Measurements from ENCODE around the gene FGF18. TPM values are rescaled to one million over a fixed set of nuclear protein-coding genes. Genes with fewer than 3 reads are reported as not detected.

FGF18 gene
- total RNA-seq, 1 donor from 2014 or later, result 1.2 TPM

GRCh38 chr5:171421331-171422262 lies 2.1 kb downstream of the FGF18 start:
- Histone ChIP-seq H3K27ac (ENCODE audit: low read depth, low read length) (no peak overlapping the region), H3K9me3 (ENCODE audit: insufficient read depth, low read depth, low read length) (no peaks in the 10 kb centered on the region), H3K9ac (ENCODE audit: low read length) (no peak overlapping the region), H4K20me1 (ENCODE audit: insufficient read depth, low read length) (peaks cover 49% of the 10 kb centered on the region), H3K4me3 (ENCODE audit: insufficient read depth, low read depth, low read length) (no peak overlapping the region), H3K36me3 (ENCODE audit: insufficient read depth, low read length) (no peaks in the 10 kb centered on the region), H3K4me2 (ENCODE audit: low read length) (peak overlapping the region; percentile 93), H3K4me1 (ENCODE audit: insufficient read depth, low read length) (peaks cover 10% of the 10 kb centered on the region), H3K79me2 (ENCODE audit: insufficient read depth, low read length) (no peaks in the 10 kb centered on the region), H2AFZ (ENCODE audit: low read depth, low read length) (no peak overlapping the region), H3K27me3 (ENCODE audit: insufficient read depth, low read length) (peaks cover 11% of the 10 kb centered on the region)
- H3K4me1 Mint-ChIP-seq (ENCODE audit: low read depth, unreplicated experiment), result peaks cover 6% of the 10 kb centered on the region
- H3K27me3 Mint-ChIP-seq (ENCODE audit: low read depth, unreplicated experiment), result peaks cover 8% of the 10 kb centered on the region
- no peak for DNase-seq (ENCODE audit: low read depth)
- no peak overlapping the region for H3K27ac Mint-ChIP-seq (ENCODE audit: unreplicated experiment)
- H3K36me3 Mint-ChIP-seq (ENCODE audit: low read depth, unreplicated experiment), result no peaks in the 10 kb centered on the region
- FAIRE-seq, result no peak
- TF ChIP-seq CTCF (IDR thresholded peaks at IDR 0.05; ENCODE audit: insufficient read depth, low read depth, low read length) (no peak), EZH2 (IDR thresholded peaks at IDR 0.05; ENCODE audit: insufficient read depth, low read length) (no peak)
- H3K9me3 Mint-ChIP-seq (ENCODE audit: unreplicated experiment), result no peaks in the 10 kb centered on the region
- H3K4me3 Mint-ChIP-seq (ENCODE audit: unreplicated experiment), result no peak overlapping the region

GRCh38 chr5:171422495-171422894 lies 3.0 kb downstream of the FGF18 start:
- peaks cover 8% of the 10 kb centered on the region for H3K27me3 Mint-ChIP-seq (ENCODE audit: low read depth, unreplicated experiment)
- H4K20me1 ChIP-seq (ENCODE audit: insufficient read depth, low read length), result peaks cover 40% of the 10 kb centered on the region
- H3K4me3 Mint-ChIP-seq (ENCODE audit: unreplicated experiment), result no peak overlapping the region
- H3K9ac ChIP-seq (ENCODE audit: low read length), result no peak overlapping the region
- TF ChIP-seq EZH2 (IDR thresholded peaks at IDR 0.05; ENCODE audit: insufficient read depth, low read length) (no peak), CTCF (IDR thresholded peaks at IDR 0.05; ENCODE audit: insufficient read depth, low read depth, low read length) (no peak)
- H3K27ac Mint-ChIP-seq (ENCODE audit: unreplicated experiment), result no peak overlapping the region
- no peak overlapping the region for H3K4me2 ChIP-seq (ENCODE audit: low read length)
- H3K4me3 ChIP-seq (ENCODE audit: insufficient read depth, low read depth, low read length), result no peak overlapping the region
- peaks cover 11% of the 10 kb centered on the region for H3K27me3 ChIP-seq (ENCODE audit: insufficient read depth, low read length)
- H3K9me3 Mint-ChIP-seq (ENCODE audit: unreplicated experiment), result no peaks in the 10 kb centered on the region
- FAIRE-seq, result no peak
- peaks cover 10% of the 10 kb centered on the region for H3K4me1 ChIP-seq (ENCODE audit: insufficient read depth, low read length)
- no peaks in the 10 kb centered on the region for H3K36me3 Mint-ChIP-seq (ENCODE audit: low read depth, unreplicated experiment)
- no peak for DNase-seq (ENCODE audit: low read depth)
- H3K4me1 Mint-ChIP-seq (ENCODE audit: low read depth, unreplicated experiment), result peaks cover 6% of the 10 kb centered on the region
- no peak overlapping the region for H3K27ac ChIP-seq (ENCODE audit: low read depth, low read length)
- no peak overlapping the region for H2AFZ ChIP-seq (ENCODE audit: low read depth, low read length)
- no peaks in the 10 kb centered on the region for H3K9me3 ChIP-seq (ENCODE audit: insufficient read depth, low read depth, low read length)
- no peaks in the 10 kb centered on the region for H3K79me2 ChIP-seq (ENCODE audit: insufficient read depth, low read length)
- no peaks in the 10 kb centered on the region for H3K36me3 ChIP-seq (ENCODE audit: insufficient read depth, low read length)
